SJSA1 (cell line): Measurements from ENCODE around the gene LRRTM4. TPM values are rescaled to one million over a fixed set of nuclear protein-coding genes. Genes with fewer than 3 reads are reported as not detected.
"Not testable (repeated sequence)": the region's sequence is repeated elsewhere in the genome, so short reads cannot be mapped to it uniquely, and the experiment has no call there.

Experiments
- DNase-seq, 2 experiments: peaks; one replicate each; pipeline ENCODE4 v3.0.0-alpha.2; 2015 to 2020; ENCODE audit warnings: low spot score in 2 of 2, low read depth in 1 of 2
- H3K27ac ChIP-seq: fragments of 250-450 bp; sonication (Bioruptor Pico); 2 replicates; pipeline ENCODE4 v1.5.1; 2020; ENCODE audit warnings: mild to moderate bottlenecking, moderate library complexity
- H3K27me3 ChIP-seq: fragments of 250-450 bp; sonication (Bioruptor Pico); replicated peaks from 2 replicates; pipeline ENCODE4 v1.5.1; 2020; ENCODE audit warnings: mild to moderate bottlenecking, moderate library complexity
- H3K36me3 ChIP-seq: fragments of 250-450 bp; sonication (Bioruptor Pico); 2 replicates; pipeline ENCODE4 v1.5.1; 2020; ENCODE audit warnings: mild to moderate bottlenecking
- H3K4me1 ChIP-seq: fragments of 250-450 bp; sonication (Bioruptor Pico); replicated peaks from 2 replicates; pipeline ENCODE4 v1.6.1; 2021; ENCODE audit warnings: mild to moderate bottlenecking
- H3K4me3 ChIP-seq: fragments of 250-450 bp; sonication (Bioruptor Pico); 2 replicates; pipeline ENCODE4 v1.5.1; 2020; ENCODE audit warnings: mild to moderate bottlenecking
- H3K9me3 ChIP-seq: fragments of 250-450 bp; sonication (Bioruptor Pico); replicated peaks from 2 replicates; pipeline ENCODE4 v1.5.1; 2020; ENCODE audit warnings: mild to moderate bottlenecking
- total RNA-seq: library from RNA; depleted of rRNA; stranded (reverse); fragments of >200 nt; shearing (Covaris generic); gene quantifications from 2 replicates; pipeline ENCODE4 v1.2.3, GENCODE V29; 2014

LRRTM4 gene
- total RNA-seq, 1 experiment from 2014 or later, result not detected

GRCh38 chr2:77161009-77161408, 361.2 kb downstream of the LRRTM4 start:
- no peaks in the 10 kb centered on the region for H3K4me1 ChIP-seq
- H3K27me3 ChIP-seq, result no peaks in the 10 kb centered on the region
- no peak overlapping the region for H3K27ac ChIP-seq
- H3K36me3 ChIP-seq, result no peaks in the 10 kb centered on the region
- H3K9me3 ChIP-seq, result no peaks in the 10 kb centered on the region
- H3K4me3 ChIP-seq, result no peak overlapping the region
- no peak for DNase-seq

DNA sequence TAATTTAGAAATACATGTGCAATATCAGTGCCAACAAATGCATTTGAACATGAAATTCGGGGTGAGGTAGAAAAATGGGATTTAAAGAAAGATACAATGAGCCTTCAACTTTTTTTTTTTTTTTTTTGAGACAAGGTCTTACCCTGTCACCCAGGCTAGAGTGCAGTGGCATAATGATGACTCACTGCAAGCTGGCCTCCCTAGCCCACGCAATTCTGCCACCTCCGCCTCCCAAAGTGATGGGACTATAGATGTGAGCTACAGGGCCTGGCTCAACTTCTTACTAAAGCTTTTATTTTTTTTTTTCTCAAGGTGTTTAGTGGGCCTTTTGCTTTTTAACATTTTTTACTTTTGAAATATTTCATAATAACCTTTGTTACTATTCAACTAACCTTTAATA, 365.6 kb downstream of the LRRTM4 start:
- H3K4me3 ChIP-seq, result no peak overlapping the region
- no peak for DNase-seq
- no peaks in the 10 kb centered on the region for H3K27me3 ChIP-seq
- H3K36me3 ChIP-seq, result no peaks in the 10 kb centered on the region
- H3K9me3 ChIP-seq, result no peaks in the 10 kb centered on the region
- H3K4me1 ChIP-seq, result no peaks in the 10 kb centered on the region
- no peak overlapping the region for H3K27ac ChIP-seq

GRCh38 chr2:77155511-77155910, 366.7 kb downstream of the LRRTM4 start:
- no peak overlapping the region for H3K27ac ChIP-seq
- no peak for DNase-seq
- no peaks in the 10 kb centered on the region for H3K9me3 ChIP-seq
- no peaks in the 10 kb centered on the region for H3K27me3 ChIP-seq
- H3K4me3 ChIP-seq, result no peak overlapping the region
- H3K36me3 ChIP-seq, result no peaks in the 10 kb centered on the region
- no peaks in the 10 kb centered on the region for H3K4me1 ChIP-seq

DNA sequence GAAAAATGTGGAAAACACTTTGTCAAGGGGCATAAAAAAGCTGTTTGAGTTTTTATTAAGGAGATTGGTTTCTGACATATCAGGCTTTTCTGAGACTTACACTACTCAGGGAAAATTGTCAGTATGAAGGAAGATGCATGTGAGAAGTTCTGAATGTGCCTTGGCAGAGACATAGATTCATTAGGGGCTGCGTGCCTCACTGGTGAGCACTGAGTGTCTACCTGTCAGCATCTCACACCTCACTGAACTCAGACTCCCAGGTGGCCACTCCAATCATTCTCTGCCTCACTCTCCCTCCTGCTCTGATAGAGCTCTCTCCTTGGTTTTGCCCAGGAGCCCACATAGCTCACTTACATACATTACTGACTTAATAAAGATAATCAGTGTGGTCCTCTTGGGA, 372.6 kb downstream of the LRRTM4 start:
- no peak for DNase-seq
- H3K36me3 ChIP-seq, result no peaks in the 10 kb centered on the region
- H3K4me3 ChIP-seq, result no peak overlapping the region
- H3K27ac ChIP-seq, result no peak overlapping the region
- no peaks in the 10 kb centered on the region for H3K4me1 ChIP-seq
- no peaks in the 10 kb centered on the region for H3K9me3 ChIP-seq
- no peaks in the 10 kb centered on the region for H3K27me3 ChIP-seq

GRCh38 chr2:77147153-77147552, 375.0 kb downstream of the LRRTM4 start:
- Histone ChIP-seq H3K27ac (no peak overlapping the region), H3K36me3 (no peaks in the 10 kb centered on the region), H3K27me3 (no peaks in the 10 kb centered on the region)

DNA sequence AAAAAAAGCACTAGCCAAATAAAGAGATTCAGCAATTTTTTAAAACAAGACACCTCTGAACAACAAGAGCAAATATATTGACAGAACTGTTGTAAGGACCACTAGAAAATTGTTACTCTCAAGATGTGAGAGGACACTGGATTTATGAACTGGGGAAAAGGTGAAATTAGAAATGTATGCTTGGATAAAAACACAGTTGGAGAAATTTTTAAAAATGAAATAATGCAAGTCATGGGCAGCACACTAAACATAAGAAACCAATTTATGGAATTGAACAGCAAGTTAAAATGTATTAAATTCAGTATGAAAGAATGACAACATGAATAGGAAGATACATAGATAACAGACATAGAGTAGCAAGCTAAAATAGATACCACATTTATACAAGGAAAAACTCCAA, 377.4 kb downstream of the LRRTM4 start:
- Histone ChIP-seq H3K4me3 (no peak overlapping the region), H3K36me3 (no peaks in the 10 kb centered on the region), H3K27me3 (no peaks in the 10 kb centered on the region), H3K4me1 (no peaks in the 10 kb centered on the region), H3K9me3 (no peaks in the 10 kb centered on the region), H3K27ac (no peak overlapping the region)
- no peak for DNase-seq

More at GRCh38 chr2:77147153-77147552, 375.0 kb downstream of the LRRTM4 start:
- DNase-seq, result no peak
- H3K4me1 ChIP-seq, result no peaks in the 10 kb centered on the region
- H3K4me3 ChIP-seq, result no peak overlapping the region
- H3K9me3 ChIP-seq, result no peaks in the 10 kb centered on the region

DNA sequence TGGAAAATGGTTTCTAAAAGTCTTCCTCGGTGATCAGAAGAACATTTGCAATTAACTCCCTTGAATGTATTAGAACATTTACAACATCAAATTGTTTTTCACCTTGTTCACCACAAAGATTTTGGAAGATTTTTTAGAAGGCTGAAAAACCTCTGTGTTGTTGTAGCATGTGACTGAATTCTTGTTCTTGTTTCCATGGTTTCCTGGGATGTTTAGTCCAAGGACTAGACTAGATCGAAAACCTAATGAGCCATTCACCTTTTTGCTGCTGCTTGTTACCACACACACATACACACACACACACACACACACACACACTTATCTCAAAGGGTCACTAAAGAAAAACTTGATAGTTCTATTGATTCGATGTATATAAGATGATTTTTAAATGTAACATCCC, 380.0 kb downstream of the LRRTM4 start:
- Histone ChIP-seq H3K36me3 (no peaks in the 10 kb centered on the region), H3K27ac (no peak overlapping the region), H3K4me3 (no peak overlapping the region), H3K27me3 (no peaks in the 10 kb centered on the region), H3K9me3 (no peaks in the 10 kb centered on the region), H3K4me1 (no peaks in the 10 kb centered on the region)
- no peak for DNase-seq

GRCh38 chr2:77128479-77128878, 393.7 kb downstream of the LRRTM4 start:
- H3K4me1 ChIP-seq, DNase-seq: not testable (repeated sequence)

DNA sequence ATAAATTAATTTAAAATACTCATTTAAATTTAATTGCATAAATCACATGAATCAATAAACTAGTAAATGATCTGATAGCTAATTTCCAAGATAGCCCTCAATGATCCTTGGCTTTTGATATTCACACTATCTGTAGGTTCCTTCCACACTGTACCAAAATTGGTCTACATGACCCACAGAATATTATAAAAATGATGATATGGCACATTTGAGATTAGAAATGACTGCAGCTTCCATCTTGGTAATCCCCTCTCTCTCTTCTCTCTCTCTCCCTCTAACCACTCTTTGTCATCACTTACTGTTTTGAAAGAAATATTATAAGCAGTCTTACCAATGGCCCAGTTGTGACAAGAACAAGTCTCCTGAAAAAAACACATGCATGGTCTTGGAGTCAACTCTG, 394.8 kb downstream of the LRRTM4 start:
- Histone ChIP-seq H3K36me3 (no peaks in the 10 kb centered on the region), H3K4me1 (no peaks in the 10 kb centered on the region), H3K27ac (no peak overlapping the region), H3K9me3 (0 out of 2 replicates have a peak, but pooled peaks cover 2% of the 10 kb centered on the region), H3K4me3 (no peak overlapping the region), H3K27me3 (no peaks in the 10 kb centered on the region)
- no peak for DNase-seq

More at GRCh38 chr2:77128479-77128878, 393.7 kb downstream of the LRRTM4 start:
- not testable (repeated sequence) for H3K9me3 ChIP-seq, H3K27me3 ChIP-seq, H3K36me3 ChIP-seq, H3K27ac ChIP-seq, H3K4me3 ChIP-seq

GRCh38 chr2:77121518-77121917, 400.7 kb downstream of the LRRTM4 start:
- Histone ChIP-seq H3K4me3 (no peak overlapping the region), H3K27ac (no peak overlapping the region), H3K36me3 (no peaks in the 10 kb centered on the region), H3K9me3 (peaks cover 5% of the 10 kb centered on the region), H3K4me1 (no peaks in the 10 kb centered on the region), H3K27me3 (no peaks in the 10 kb centered on the region)
- DNase-seq, result no peak

DNA sequence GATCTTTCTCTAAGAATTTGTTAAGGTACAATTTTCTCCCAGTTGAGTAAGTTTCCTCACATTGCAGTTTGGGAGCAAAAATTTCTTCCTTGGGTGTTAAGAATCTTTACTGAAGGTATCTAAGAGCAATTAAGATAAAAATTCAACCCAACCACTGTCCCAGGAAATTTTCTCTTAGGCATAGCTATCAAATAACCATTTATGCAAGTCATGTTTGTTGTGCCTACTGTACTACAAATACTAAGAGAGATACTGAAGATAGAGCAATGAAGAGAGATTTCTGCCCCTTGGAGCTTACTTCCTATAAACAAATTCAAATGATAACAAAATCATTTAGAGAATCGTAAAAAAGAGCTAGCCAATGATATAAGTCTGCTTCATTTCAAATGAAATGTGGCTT, 402.8 kb downstream of the LRRTM4 start:
- no peak for DNase-seq
- no peaks in the 10 kb centered on the region for H3K27me3 ChIP-seq
- H3K9me3 ChIP-seq, result peaks cover 5% of the 10 kb centered on the region
- H3K27ac ChIP-seq, result no peak overlapping the region
- no peaks in the 10 kb centered on the region for H3K4me1 ChIP-seq
- no peak overlapping the region for H3K4me3 ChIP-seq
- no peaks in the 10 kb centered on the region for H3K36me3 ChIP-seq

GRCh38 chr2:77108915-77109314, 413.3 kb downstream of the LRRTM4 start:
- Histone ChIP-seq H3K4me3 (no peak overlapping the region), H3K4me1 (no peaks in the 10 kb centered on the region), H3K9me3 (0 out of 2 replicates have a peak, but pooled peaks cover 3% of the 10 kb centered on the region), H3K27ac (no peak overlapping the region), H3K27me3 (no peaks in the 10 kb centered on the region), H3K36me3 (no peaks in the 10 kb centered on the region)
- DNase-seq, result no peak

DNA sequence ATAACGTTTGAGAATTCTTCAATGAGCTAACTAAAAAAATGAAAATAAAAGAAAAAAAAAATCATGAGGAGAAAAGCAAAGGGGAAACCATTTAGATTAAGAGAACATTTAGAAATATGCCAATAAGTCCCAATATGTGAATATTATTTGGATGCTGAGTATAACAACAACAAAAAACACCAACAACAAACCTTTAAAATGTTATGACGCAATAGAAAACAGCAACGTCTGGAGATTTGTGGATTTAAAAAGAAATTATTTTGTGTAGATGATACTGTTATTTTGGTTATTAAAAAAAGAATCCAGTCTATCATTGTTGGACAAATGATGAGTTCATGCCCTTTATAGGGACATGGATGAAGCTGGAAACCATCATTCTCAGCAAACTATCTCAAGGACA, 417.2 kb downstream of the LRRTM4 start:
- no peaks in the 10 kb centered on the region for H3K36me3 ChIP-seq
- H3K4me1 ChIP-seq, result no peaks in the 10 kb centered on the region
- no peak overlapping the region for H3K27ac ChIP-seq
- no peak for DNase-seq
- no peaks in the 10 kb centered on the region for H3K27me3 ChIP-seq
- H3K9me3 ChIP-seq, result peaks cover 3% of the 10 kb centered on the region
- H3K4me3 ChIP-seq, result no peak overlapping the region

DNA sequence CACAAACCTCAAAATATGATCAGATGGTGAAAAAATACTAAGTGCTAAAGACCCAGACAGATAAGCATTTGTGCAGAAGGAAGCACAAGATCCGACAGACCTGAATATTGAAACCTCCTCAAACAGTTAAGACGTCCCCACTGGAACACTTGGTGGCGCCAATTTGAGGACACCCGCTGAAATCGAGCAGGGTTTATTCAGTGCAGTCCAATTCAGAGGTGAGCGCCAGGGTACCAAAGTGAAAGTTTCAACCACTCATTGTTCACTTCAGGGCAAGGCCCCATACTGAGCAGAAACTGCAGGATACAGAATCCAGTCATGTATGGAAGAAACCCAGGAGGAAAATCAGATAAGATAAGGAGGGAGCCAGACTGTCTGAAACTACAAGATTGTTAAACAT, 417.6 kb downstream of the LRRTM4 start:
- DNase-seq, result no peak
- Histone ChIP-seq H3K36me3 (no peaks in the 10 kb centered on the region), H3K9me3 (peaks cover 3% of the 10 kb centered on the region), H3K27me3 (no peaks in the 10 kb centered on the region), H3K27ac (no peak overlapping the region), H3K4me1 (no peaks in the 10 kb centered on the region), H3K4me3 (no peak overlapping the region)

DNA sequence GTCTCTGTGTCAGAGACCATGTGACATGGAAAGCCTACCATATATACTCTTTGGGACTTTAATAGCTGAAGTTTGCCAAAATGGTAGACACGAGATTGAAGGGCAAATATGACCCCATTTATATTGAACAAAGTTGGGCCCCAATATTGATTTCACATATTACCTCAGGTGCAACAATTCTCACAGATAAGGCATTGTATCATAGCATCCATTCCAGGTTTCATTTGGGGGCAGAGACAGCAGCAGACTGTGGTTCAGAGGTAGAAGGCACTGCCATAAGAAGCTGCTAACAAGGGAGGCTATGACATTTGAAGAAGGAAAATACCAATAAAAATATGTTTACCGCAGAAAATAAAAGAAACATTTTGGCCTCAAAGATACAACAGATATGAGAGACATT, 419.2 kb downstream of the LRRTM4 start:
- no peak for DNase-seq
- Histone ChIP-seq H3K9me3 (peaks cover 3% of the 10 kb centered on the region), H3K36me3 (no peaks in the 10 kb centered on the region), H3K27me3 (no peaks in the 10 kb centered on the region), H3K4me3 (no peak overlapping the region), H3K27ac (no peak overlapping the region), H3K4me1 (no peaks in the 10 kb centered on the region)
